ENCODE measurements around the gene DNMT3A. TPM values are rescaled to one million over a fixed set of nuclear protein-coding genes. Genes with fewer than 3 reads are reported as not detected.
A peak's percentile ranks its signal among the peaks of the same experiment; 100 is the strongest.

Gene DNMT3A
- total RNA-seq, 1 donor from 2014 or later: 49.9 TPM

- ChIA-PET POLR2A (interaction anchor here (0.6 kb wide), 2 partner anchors 12 to 43 kb away, joined by 3 to 4 read pairs; no protein-coding TSS in a partner anchor), CTCF (no interaction called here)
These were observed 119.1 kb downstream of the DNMT3A start for GRCh38 chr2:25222477-25223121.

GRCh38 chr2:25221579-25221978, 120.1 kb downstream of the DNMT3A start:
- TF ChIP-seq CTCF (IDR thresholded peaks at IDR 0.05): no peak
- no peaks in the 10 kb centered on the region for H3K9me3 Mint-ChIP-seq
- peaks cover 9% of the 10 kb centered on the region for H3K4me1 Mint-ChIP-seq
- no peak overlapping the region for H3K4me3 Mint-ChIP-seq
- H3K27ac Mint-ChIP-seq: no peak overlapping the region
- ChIA-PET CTCF (no interaction called here), POLR2A (interaction anchor here (0.9 kb wide), 1 partner anchor 11 kb away, joined by 3 read pairs; no protein-coding TSS in a partner anchor)
- intact Hi-C loops (cut with micrococcal nuclease): no loop called here
- no peak for DNase-seq
- H3K36me3 Mint-ChIP-seq (ENCODE audit: low read depth): no peaks in the 10 kb centered on the region
- no peaks in the 10 kb centered on the region for H3K27me3 Mint-ChIP-seq
- no peak for ATAC-seq (ENCODE audit: low read depth)

More at GRCh38 chr2:25222477-25223121, 119.1 kb downstream of the DNMT3A start:
- no peak for TF ChIP-seq CTCF (IDR thresholded peaks at IDR 0.05)
- H3K36me3 Mint-ChIP-seq (ENCODE audit: low read depth): no peaks in the 10 kb centered on the region
- H3K4me3 Mint-ChIP-seq: no peak overlapping the region
- H3K9me3 Mint-ChIP-seq: no peaks in the 10 kb centered on the region
- H3K4me1 Mint-ChIP-seq: peaks cover 13% of the 10 kb centered on the region
- no peak for DNase-seq
- no peak for ATAC-seq (ENCODE audit: low read depth)
- no peak overlapping the region for H3K27ac Mint-ChIP-seq
- intact Hi-C loops (cut with micrococcal nuclease): no loop called here
- H3K27me3 Mint-ChIP-seq: no peaks in the 10 kb centered on the region

- Mint-ChIP-seq H3K4me3 (no peak overlapping the region), H3K4me1 (peaks cover 7% of the 10 kb centered on the region), H3K27ac (no peak overlapping the region), H3K36me3 (ENCODE audit: low read depth) (no peaks in the 10 kb centered on the region), H3K9me3 (no peaks in the 10 kb centered on the region), H3K27me3 (no peaks in the 10 kb centered on the region)
- intact Hi-C loops (cut with micrococcal nuclease): no loop called here
- ChIA-PET CTCF (no interaction called here), POLR2A (interaction anchor here (0.7 kb wide), 1 partner anchor 22 kb away, joined by 9 read pairs; no protein-coding TSS in a partner anchor)
- no peak for ATAC-seq (ENCODE audit: low read depth)
- no peak for TF ChIP-seq CTCF (IDR thresholded peaks at IDR 0.05)
- DNase-seq: no peak
These were observed 121.4 kb downstream of the DNMT3A start for GRCh38 chr2:25220313-25220712.

GRCh38 chr2:25219621-25220020, 122.1 kb downstream of the DNMT3A start:
- intact Hi-C loops (cut with micrococcal nuclease): no loop called here
- ChIA-PET CTCF (interaction anchor here (1.3 kb wide), 1 partner anchor 9 kb away, joined by 3 read pairs; no protein-coding TSS in a partner anchor), POLR2A (interaction anchor here (1.1 kb wide), 1 partner anchor 11 kb away, joined by 3 read pairs; no protein-coding TSS in a partner anchor)
- Mint-ChIP-seq H3K36me3 (ENCODE audit: low read depth) (no peaks in the 10 kb centered on the region), H3K27ac (no peak overlapping the region), H3K27me3 (no peaks in the 10 kb centered on the region), H3K4me3 (no peak overlapping the region), H3K4me1 (peaks cover 10% of the 10 kb centered on the region), H3K9me3 (no peaks in the 10 kb centered on the region)
- DNase-seq: no peak
- no peak for ATAC-seq (ENCODE audit: low read depth)
- TF ChIP-seq CTCF (IDR thresholded peaks at IDR 0.05): no peak

- H3K27ac Mint-ChIP-seq: peak overlapping the region; percentile 4
- DNase-seq (no peak), ATAC-seq (ENCODE audit: low read depth) (no peak)
- TF ChIP-seq CTCF (IDR thresholded peaks at IDR 0.05): no peak
- no peaks in the 10 kb centered on the region for H3K27me3 Mint-ChIP-seq
- H3K36me3 Mint-ChIP-seq (ENCODE audit: low read depth): no peaks in the 10 kb centered on the region
- intact Hi-C loops (cut with micrococcal nuclease): no loop called here
- no peaks in the 10 kb centered on the region for H3K9me3 Mint-ChIP-seq
- CTCF ChIA-PET: no interaction called here
- H3K4me1 Mint-ChIP-seq: peaks cover 10% of the 10 kb centered on the region
- POLR2A ChIA-PET: interaction anchor here (0.6 kb wide), 1 partner anchor 61 kb away, joined by 6 read pairs; no protein-coding TSS in a partner anchor
- H3K4me3 Mint-ChIP-seq: no peak overlapping the region
These were observed 123.6 kb downstream of the DNMT3A start for GRCh38 chr2:25218100-25218499.

Data from activated B cell treated with CpG ODN at 0.5 μM for 24 hours (primary cell).